Measurements from ENCODE around the gene ALK. TPM values are rescaled to one million over a fixed set of nuclear protein-coding genes. Genes with fewer than 3 reads are reported as not detected.

ALK gene
- not detected in 5 replicates for total RNA-seq (2022; extraction: Qiagen RNA extraction; ENCODE audit: low read depth)

DNA sequence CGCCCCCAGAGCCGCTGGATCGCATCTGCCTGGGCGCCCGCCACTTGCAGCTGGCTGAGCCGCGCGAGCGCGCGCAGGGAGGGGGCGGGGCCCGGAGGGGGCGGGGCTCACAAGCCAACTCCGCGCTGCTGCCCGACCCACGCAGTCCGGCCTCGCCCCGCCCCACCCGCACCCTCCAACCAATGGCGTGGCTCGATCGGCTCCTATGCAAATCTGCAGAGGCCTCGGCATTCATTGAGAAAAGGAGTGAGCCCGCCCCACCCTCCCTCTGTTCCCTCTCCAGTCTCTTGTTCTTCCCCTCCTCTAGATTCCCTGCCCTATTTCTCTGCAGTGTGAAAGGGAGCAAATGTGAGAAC is at the start of gene ALK:
Gene ALK, minus strand, starts transcription at position 27 of the 356 bp plus-strand sequence. CDS start 927 bp downstream, outside the sequence.

Other genes starting within 250 kb of the ALK start
- gene YPEL5, start 225.4 kb upstream of the ALK start, total RNA-seq (2022; extraction: Qiagen RNA extraction; ENCODE audit: low read depth) = 40.8 to 58.4 TPM (median 48.6 TPM) in 5 replicates